WTC11 (cell line): ENCODE measurements around the gene GLIPR2. TPM values are rescaled to one million over a fixed set of nuclear protein-coding genes. Genes with fewer than 3 reads are reported as not detected.

Experiments
- ATAC-seq: fragments of 200-7000 bp; cut with Tn5 transposase; 2 replicates; pipeline ENCODE4 v1.10.0; 2021; ENCODE audit warnings: mild to moderate bottlenecking, moderate library complexity
- CTCF ChIA-PET: fragments of 300-600 bp; sonication (Branson Sonifier 250); formaldehyde crosslinking; loops from one replicate; lab custom pipeline; 2021; ENCODE audit warnings: antibody characterized with exemption; lab: Charles Lee
- POLR2A ChIA-PET: fragments of 350-600 bp; sonication (Branson Sonifier 250); formaldehyde crosslinking; loops from one replicate; lab custom pipeline; 2021; ENCODE audit warnings: antibody characterized with exemption; lab: Charles Lee
- DNase-seq: peaks from one replicate; pipeline ENCODE4 v3.0.0; 2021; ENCODE audit warnings: low spot score
- H3K27ac Mint-ChIP-seq: 2 replicates; pipeline ENCODE4 v1.8.0; 2021; ENCODE audit warnings: mixed read lengths
- H3K27me3 Mint-ChIP-seq: 2 replicates; pipeline ENCODE4 v1.8.0; 2021; ENCODE audit warnings: low read depth, mild to moderate bottlenecking, moderate library complexity, mixed read lengths
- H3K36me3 Mint-ChIP-seq: 2 replicates; pipeline ENCODE4 v1.8.0; 2021; ENCODE audit warnings: mixed read lengths
- H3K4me1 Mint-ChIP-seq: 2 replicates; pipeline ENCODE4 v1.8.0; 2022; ENCODE audit warnings: mixed read lengths
- H3K4me3 Mint-ChIP-seq: 2 replicates; pipeline ENCODE4 v1.8.0; 2021; ENCODE audit warnings: mild to moderate bottlenecking, moderate library complexity, mixed read lengths
- H3K9me3 Mint-ChIP-seq: 2 replicates; pipeline ENCODE4 v1.8.0; 2021; ENCODE audit warnings: mixed read lengths
- FOXK1 ChIP-seq: sonication (generic); formaldehyde crosslinking; IDR thresholded peaks from 2 replicates; pipeline ENCODE4 v1.8.0; 2022; ENCODE audit warnings: mild to moderate bottlenecking, moderate library complexity, missing genetic modification reagents
- IRF1 ChIP-seq: sonication (generic); formaldehyde crosslinking; IDR thresholded peaks from 2 replicates; pipeline ENCODE4 v1.8.0; 2023; ENCODE audit warnings: missing genetic modification reagents
- JAZF1 ChIP-seq: fragments of 250-450 bp; sonication (Bioruptor Pico); IDR thresholded peaks from 2 replicates; pipeline ENCODE4 v1.9.0; 2021; ENCODE audit warnings: moderate library complexity, mild to moderate bottlenecking, inconsistent platforms
- NR1H2 ChIP-seq: sonication (generic); formaldehyde crosslinking; IDR thresholded peaks from 2 replicates; pipeline ENCODE4 v1.9.0; 2021; ENCODE audit warnings: mild to moderate bottlenecking, moderate library complexity, missing genetic modification reagents
- SMAD4 ChIP-seq: sonication (generic); formaldehyde crosslinking; IDR thresholded peaks from 2 replicates; pipeline ENCODE4 v1.8.0; 2022; ENCODE audit warnings: mild to moderate bottlenecking, missing genetic modification reagents
- SOX15 ChIP-seq: fragments of 250-450 bp; sonication (Bioruptor Pico); IDR thresholded peaks from 2 replicates; pipeline ENCODE4 v1.9.0; 2021; ENCODE audit warnings: mild to moderate bottlenecking
- TEAD4 ChIP-seq: sonication (generic); formaldehyde crosslinking; IDR thresholded peaks from 2 replicates; pipeline ENCODE4 v1.8.0; 2022; ENCODE audit warnings: mild to moderate bottlenecking, missing genetic modification reagents
- ZNF121 ChIP-seq: sonication (generic); formaldehyde crosslinking; IDR thresholded peaks from 2 replicates; pipeline ENCODE4 v1.8.0; 2023; ENCODE audit warnings: missing genetic modification reagents
- ZNF671 ChIP-seq: fragments of 250-450 bp; sonication (Bioruptor Pico); IDR thresholded peaks from 2 replicates; pipeline ENCODE4 v1.8.0; 2021; ENCODE audit warnings: mild to moderate bottlenecking
- total RNA-seq: library from RNA; stranded (reverse); gene quantifications from 3 replicates; pipeline ENCODE4 v1.2.3, GENCODE V29; 2021
- TF ChIP-seq, protein P1 (sequence below): sonication (generic); formaldehyde crosslinking; IDR thresholded peaks from 2 replicates; pipeline ENCODE4 v1.8.1; 2023; ENCODE audit warnings: mild to moderate bottlenecking, missing genetic modification reagents, moderate library complexity
- TF ChIP-seq, protein P2 (sequence below): fragments of 250-450 bp; sonication (Bioruptor Pico); IDR thresholded peaks from 2 replicates; pipeline ENCODE4 v1.8.0; 2021; ENCODE audit warnings: mild to moderate bottlenecking
- TF ChIP-seq, protein P3 (sequence below): sonication (generic); formaldehyde crosslinking; IDR thresholded peaks from 2 replicates; pipeline ENCODE4 v1.8.1; 2022; ENCODE audit warnings: low read depth, missing genetic modification reagents, borderline replicate concordance
- TF ChIP-seq, protein P4 (sequence below): fragments of 250-450 bp; sonication (Bioruptor Pico); conservative IDR thresholded peaks from 2 replicates; pipeline ENCODE4 v1.9.0; 2021; ENCODE audit warnings: mild to moderate bottlenecking
- TF ChIP-seq, protein P5 (sequence below): sonication (generic); formaldehyde crosslinking; IDR thresholded peaks from 2 replicates; pipeline ENCODE4 v1.8.0; 2023; ENCODE audit warnings: missing genetic modification reagents, mild to moderate bottlenecking, borderline replicate concordance
- TF ChIP-seq, protein P6 (sequence below): sonication (generic); formaldehyde crosslinking; conservative IDR thresholded peaks from 2 replicates; pipeline ENCODE4 v1.8.1; 2023; ENCODE audit warnings: mild to moderate bottlenecking, low read depth, missing genetic modification reagents, moderate library complexity
- TF ChIP-seq, protein P7 (sequence below): sonication (generic); formaldehyde crosslinking; IDR thresholded peaks from 2 replicates; pipeline ENCODE4 v1.8.0; 2022; ENCODE audit warnings: mild to moderate bottlenecking, missing genetic modification reagents
- TF ChIP-seq, protein P8 (sequence below): sonication (generic); formaldehyde crosslinking; IDR thresholded peaks from 2 replicates; pipeline ENCODE4 v1.8.1; 2022; ENCODE audit warnings: mild to moderate bottlenecking, missing genetic modification reagents, moderate library complexity, borderline replicate concordance

Gene GLIPR2
- total RNA-seq, 1 experiment from 2014 or later = 3.7 TPM

DNA sequence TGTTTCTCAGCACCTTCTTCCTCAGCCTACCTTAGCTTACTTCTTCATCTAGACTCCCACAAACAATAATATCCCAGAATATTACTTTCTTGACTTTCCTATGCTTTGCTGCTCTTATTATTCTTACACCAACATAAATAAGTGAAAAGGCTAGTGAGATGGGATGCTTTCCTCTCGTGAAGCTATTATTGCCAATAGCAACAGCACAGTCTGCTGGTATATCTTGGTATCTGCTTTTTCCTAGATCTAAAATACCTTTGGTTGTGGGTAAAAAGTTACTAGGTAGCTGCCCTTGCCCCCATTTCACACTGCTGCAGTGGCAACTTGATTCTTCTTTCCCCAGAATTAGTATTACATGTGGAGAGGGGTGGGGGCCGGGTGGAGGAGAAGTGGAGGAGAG is 26.1 kb upstream of the GLIPR2 start:
- TF ChIP-seq TEAD4 = no peak
- no peak for TF ChIP-seq SMAD4 (CRISPR knock-in tag)
- TF ChIP-seq, protein P1, sequence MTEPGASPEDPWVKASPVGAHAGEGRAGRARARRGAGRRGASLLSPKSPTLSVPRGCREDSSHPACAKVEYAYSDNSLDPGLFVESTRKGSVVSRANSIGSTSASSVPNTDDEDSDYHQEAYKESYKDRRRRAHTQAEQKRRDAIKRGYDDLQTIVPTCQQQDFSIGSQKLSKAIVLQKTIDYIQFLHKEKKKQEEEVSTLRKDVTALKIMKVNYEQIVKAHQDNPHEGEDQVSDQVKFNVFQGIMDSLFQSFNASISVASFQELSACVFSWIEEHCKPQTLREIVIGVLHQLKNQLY (CRISPR knock-in tag) = no peak
- TF ChIP-seq, protein P2, sequence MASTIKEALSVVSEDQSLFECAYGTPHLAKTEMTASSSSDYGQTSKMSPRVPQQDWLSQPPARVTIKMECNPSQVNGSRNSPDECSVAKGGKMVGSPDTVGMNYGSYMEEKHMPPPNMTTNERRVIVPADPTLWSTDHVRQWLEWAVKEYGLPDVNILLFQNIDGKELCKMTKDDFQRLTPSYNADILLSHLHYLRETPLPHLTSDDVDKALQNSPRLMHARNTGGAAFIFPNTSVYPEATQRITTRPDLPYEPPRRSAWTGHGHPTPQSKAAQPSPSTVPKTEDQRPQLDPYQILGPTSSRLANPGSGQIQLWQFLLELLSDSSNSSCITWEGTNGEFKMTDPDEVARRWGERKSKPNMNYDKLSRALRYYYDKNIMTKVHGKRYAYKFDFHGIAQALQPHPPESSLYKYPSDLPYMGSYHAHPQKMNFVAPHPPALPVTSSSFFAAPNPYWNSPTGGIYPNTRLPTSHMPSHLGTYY (CRISPR knock-in tag) = no peak
- no peak for TF ChIP-seq ZNF121 (CRISPR knock-in tag)
- ATAC-seq = no peak
- H3K4me3 Mint-ChIP-seq = no peak overlapping the region
- H3K27ac Mint-ChIP-seq = no peak overlapping the region
- H3K9me3 Mint-ChIP-seq = no peaks in the 10 kb centered on the region
- H3K4me1 Mint-ChIP-seq = no peaks in the 10 kb centered on the region
- POLR2A ChIA-PET = no interaction called here
- H3K27me3 Mint-ChIP-seq = no peaks in the 10 kb centered on the region
- no peak for DNase-seq
- no peaks in the 10 kb centered on the region; the same call in 1 of the 2 replicates for H3K36me3 Mint-ChIP-seq
- CTCF ChIA-PET = interaction anchor here (0.6 to 2.7 kb wide), 6 partner anchors 10 to 102 kb away, joined by 3 to 9 read pairs (median 5); partner anchors contain the start of gene RECK

DNA sequence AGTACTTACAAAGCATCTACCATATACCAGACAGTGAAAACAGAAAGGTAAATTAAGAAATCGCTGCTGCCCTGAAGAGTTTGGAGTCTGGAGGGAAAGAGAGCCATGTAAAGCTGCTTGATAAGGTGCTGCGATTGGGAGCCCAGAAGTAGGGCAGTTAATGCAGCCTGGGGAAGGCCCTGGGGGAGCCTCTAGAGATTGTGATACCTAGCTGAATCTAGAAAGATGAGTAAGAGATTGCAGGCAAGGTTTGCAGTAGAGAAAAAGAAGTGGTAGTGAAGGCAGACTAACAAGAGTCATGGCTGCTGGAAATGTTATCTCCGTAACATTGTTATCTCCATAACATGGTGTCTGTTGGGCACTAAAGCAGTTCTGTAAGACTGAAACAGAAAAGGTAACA is 24.0 kb upstream of the GLIPR2 start:
- CTCF ChIA-PET = interaction anchor here (9.2 kb wide), 1 partner anchor 11 kb away, joined by 43 read pairs; no protein-coding TSS in a partner anchor
- POLR2A ChIA-PET = no interaction called here
- Mint-ChIP-seq H3K27ac (no peak overlapping the region), H3K4me1 (no peaks in the 10 kb centered on the region), H3K27me3 (no peaks in the 10 kb centered on the region), H3K9me3 (no peaks in the 10 kb centered on the region), H3K4me3 (no peak overlapping the region), H3K36me3 (no peaks in the 10 kb centered on the region; the same call in 1 of the 2 replicates)
- ATAC-seq (no peak), DNase-seq (no peak)
- TF ChIP-seq, protein P3, sequence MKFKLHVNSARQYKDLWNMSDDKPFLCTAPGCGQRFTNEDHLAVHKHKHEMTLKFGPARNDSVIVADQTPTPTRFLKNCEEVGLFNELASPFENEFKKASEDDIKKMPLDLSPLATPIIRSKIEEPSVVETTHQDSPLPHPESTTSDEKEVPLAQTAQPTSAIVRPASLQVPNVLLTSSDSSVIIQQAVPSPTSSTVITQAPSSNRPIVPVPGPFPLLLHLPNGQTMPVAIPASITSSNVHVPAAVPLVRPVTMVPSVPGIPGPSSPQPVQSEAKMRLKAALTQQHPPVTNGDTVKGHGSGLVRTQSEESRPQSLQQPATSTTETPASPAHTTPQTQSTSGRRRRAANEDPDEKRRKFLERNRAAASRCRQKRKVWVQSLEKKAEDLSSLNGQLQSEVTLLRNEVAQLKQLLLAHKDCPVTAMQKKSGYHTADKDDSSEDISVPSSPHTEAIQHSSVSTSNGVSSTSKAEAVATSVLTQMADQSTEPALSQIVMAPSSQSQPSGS = no peak
- TF ChIP-seq SOX15 (CRISPR knock-in tag) (no peak), FOXK1 (CRISPR knock-in tag) (no peak), NR1H2 (CRISPR knock-in tag) (no peak), IRF1 (CRISPR knock-in tag) (no peak), ZNF671 (no peak), JAZF1 (CRISPR knock-in tag) (no peak)
- TF ChIP-seq, protein P4, sequence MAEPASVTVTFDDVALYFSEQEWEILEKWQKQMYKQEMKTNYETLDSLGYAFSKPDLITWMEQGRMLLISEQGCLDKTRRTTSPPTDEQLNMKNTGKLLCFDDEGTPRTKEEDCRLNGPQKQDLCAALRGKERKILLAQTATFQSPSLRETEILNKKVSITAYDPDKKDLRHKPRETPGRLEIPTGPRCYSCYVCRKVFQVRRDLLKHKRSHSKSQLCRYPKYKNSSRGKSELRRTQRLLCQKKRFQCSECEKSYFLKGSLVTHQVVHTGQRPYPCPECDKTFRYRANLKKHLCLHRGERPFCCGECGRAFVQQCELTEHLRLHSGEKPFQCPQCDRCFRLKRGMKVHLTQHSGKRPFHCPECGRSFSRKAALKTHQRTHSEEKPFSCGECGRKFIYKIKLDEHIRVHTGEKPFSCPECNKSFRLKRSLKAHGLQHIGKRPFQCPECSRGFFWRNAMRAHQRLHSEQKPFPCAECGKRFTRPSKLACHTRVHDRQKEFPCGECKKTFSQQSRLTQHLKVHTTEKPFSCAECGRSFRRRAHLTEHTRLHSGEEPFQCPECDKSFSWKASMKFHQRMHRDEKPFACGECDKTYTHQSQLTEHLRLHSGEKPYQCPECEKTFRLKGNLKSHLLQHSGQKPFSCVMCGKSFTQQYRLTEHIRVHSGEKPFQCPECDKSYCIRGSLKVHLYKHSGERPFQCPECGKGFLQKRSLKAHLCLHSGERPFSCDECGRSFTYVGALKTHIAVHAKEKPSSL (CRISPR knock-in tag) = no peak
- TF ChIP-seq, protein P5, sequence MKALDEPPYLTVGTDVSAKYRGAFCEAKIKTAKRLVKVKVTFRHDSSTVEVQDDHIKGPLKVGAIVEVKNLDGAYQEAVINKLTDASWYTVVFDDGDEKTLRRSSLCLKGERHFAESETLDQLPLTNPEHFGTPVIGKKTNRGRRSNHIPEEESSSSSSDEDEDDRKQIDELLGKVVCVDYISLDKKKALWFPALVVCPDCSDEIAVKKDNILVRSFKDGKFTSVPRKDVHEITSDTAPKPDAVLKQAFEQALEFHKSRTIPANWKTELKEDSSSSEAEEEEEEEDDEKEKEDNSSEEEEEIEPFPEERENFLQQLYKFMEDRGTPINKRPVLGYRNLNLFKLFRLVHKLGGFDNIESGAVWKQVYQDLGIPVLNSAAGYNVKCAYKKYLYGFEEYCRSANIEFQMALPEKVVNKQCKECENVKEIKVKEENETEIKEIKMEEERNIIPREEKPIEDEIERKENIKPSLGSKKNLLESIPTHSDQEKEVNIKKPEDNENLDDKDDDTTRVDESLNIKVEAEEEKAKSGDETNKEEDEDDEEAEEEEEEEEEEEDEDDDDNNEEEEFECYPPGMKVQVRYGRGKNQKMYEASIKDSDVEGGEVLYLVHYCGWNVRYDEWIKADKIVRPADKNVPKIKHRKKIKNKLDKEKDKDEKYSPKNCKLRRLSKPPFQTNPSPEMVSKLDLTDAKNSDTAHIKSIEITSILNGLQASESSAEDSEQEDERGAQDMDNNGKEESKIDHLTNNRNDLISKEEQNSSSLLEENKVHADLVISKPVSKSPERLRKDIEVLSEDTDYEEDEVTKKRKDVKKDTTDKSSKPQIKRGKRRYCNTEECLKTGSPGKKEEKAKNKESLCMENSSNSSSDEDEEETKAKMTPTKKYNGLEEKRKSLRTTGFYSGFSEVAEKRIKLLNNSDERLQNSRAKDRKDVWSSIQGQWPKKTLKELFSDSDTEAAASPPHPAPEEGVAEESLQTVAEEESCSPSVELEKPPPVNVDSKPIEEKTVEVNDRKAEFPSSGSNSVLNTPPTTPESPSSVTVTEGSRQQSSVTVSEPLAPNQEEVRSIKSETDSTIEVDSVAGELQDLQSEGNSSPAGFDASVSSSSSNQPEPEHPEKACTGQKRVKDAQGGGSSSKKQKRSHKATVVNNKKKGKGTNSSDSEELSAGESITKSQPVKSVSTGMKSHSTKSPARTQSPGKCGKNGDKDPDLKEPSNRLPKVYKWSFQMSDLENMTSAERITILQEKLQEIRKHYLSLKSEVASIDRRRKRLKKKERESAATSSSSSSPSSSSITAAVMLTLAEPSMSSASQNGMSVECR (CRISPR knock-in tag) = no peak
- TF ChIP-seq, protein P6, sequence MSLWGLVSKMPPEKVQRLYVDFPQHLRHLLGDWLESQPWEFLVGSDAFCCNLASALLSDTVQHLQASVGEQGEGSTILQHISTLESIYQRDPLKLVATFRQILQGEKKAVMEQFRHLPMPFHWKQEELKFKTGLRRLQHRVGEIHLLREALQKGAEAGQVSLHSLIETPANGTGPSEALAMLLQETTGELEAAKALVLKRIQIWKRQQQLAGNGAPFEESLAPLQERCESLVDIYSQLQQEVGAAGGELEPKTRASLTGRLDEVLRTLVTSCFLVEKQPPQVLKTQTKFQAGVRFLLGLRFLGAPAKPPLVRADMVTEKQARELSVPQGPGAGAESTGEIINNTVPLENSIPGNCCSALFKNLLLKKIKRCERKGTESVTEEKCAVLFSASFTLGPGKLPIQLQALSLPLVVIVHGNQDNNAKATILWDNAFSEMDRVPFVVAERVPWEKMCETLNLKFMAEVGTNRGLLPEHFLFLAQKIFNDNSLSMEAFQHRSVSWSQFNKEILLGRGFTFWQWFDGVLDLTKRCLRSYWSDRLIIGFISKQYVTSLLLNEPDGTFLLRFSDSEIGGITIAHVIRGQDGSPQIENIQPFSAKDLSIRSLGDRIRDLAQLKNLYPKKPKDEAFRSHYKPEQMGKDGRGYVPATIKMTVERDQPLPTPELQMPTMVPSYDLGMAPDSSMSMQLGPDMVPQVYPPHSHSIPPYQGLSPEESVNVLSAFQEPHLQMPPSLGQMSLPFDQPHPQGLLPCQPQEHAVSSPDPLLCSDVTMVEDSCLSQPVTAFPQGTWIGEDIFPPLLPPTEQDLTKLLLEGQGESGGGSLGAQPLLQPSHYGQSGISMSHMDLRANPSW = no peak
- TF ChIP-seq, protein P7, sequence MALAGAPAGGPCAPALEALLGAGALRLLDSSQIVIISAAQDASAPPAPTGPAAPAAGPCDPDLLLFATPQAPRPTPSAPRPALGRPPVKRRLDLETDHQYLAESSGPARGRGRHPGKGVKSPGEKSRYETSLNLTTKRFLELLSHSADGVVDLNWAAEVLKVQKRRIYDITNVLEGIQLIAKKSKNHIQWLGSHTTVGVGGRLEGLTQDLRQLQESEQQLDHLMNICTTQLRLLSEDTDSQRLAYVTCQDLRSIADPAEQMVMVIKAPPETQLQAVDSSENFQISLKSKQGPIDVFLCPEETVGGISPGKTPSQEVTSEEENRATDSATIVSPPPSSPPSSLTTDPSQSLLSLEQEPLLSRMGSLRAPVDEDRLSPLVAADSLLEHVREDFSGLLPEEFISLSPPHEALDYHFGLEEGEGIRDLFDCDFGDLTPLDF = no peak
- TF ChIP-seq, protein P8, sequence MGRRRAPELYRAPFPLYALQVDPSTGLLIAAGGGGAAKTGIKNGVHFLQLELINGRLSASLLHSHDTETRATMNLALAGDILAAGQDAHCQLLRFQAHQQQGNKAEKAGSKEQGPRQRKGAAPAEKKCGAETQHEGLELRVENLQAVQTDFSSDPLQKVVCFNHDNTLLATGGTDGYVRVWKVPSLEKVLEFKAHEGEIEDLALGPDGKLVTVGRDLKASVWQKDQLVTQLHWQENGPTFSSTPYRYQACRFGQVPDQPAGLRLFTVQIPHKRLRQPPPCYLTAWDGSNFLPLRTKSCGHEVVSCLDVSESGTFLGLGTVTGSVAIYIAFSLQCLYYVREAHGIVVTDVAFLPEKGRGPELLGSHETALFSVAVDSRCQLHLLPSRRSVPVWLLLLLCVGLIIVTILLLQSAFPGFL = no peak
